Dermis microvascular lymphatic vessel endothelial cell (primary cell): ENCODE results near the gene FCN3. TPM values are rescaled to one million over a fixed set of nuclear protein-coding genes. Genes with fewer than 3 reads are reported as not detected.

Experiments
- DNase-seq, 2 donors: peaks; one replicate each; pipeline versions ENCODE4 v3.0.0 to v3.0.0-alpha.2; 2010; ENCODE audit warnings: low read depth in 2 of 2
- total RNA-seq: library from RNA; depleted of rRNA; stranded (reverse); fragments of >200 nt; gene quantifications from 2 replicates; pipeline ENCODE4 v1.2.1, GENCODE V29; 2014

Gene FCN3
- total RNA-seq, 1 donor from 2014 or later = not detected

- no peak for DNase-seq
Observed at GRCh38 chr1:27380224-27380623, 5.6 kb upstream of the FCN3 start.

GRCh38 chr1:27379564-27380122, 5.0 kb upstream of the FCN3 start:
- DNase-seq = no peak

GRCh38 chr1:27377760-27378495, 3.3 kb upstream of the FCN3 start:
- DNase-seq = no peak

GRCh38 chr1:27372808-27373690, 1.6 kb downstream of the FCN3 start:
- DNase-seq = no peak

- DNase-seq = no peak
Observed at GRCh38 chr1:27372022-27372807, 2.4 kb downstream of the FCN3 start.

GRCh38 chr1:27368869-27369582, 5.6 kb downstream of the FCN3 start:
- peak in 1 of 2 donors; percentile 23 for DNase-seq

GRCh38 chr1:27367160-27367650, 7.4 kb downstream of the FCN3 start:
- no peak for DNase-seq

GRCh38 chr1:27366411-27367159, 8.0 kb downstream of the FCN3 start, which contains the start of gene MAP3K6:
Gene MAP3K6, minus strand, starts transcription at chr1:27366961. Its CDS starts 364 bp downstream, at chr1:27366597.
- DNase-seq = peak; percentile 4 to 64

GRCh38 chr1:27366113-27366410, 8.6 kb downstream of the FCN3 start:
- DNase-seq = peak; percentile 35 to 82

- peak; percentile 47 to 86 for DNase-seq
Observed at GRCh38 chr1:27365372-27366112, 9.1 kb downstream of the FCN3 start.

GRCh38 chr1:27364696-27365371, 9.8 kb downstream of the FCN3 start:
- DNase-seq = no peak

- DNase-seq = no peak
Observed at GRCh38 chr1:27363766-27364695, 10.6 kb downstream of the FCN3 start.

GRCh38 chr1:27361553-27361952, 13.1 kb downstream of the FCN3 start:
- DNase-seq = no peak

GRCh38 chr1:27361044-27361402, 13.6 kb downstream of the FCN3 start:
- no peak for DNase-seq

GRCh38 chr1:27360159-27361043, 14.2 kb downstream of the FCN3 start:
- peak in 1 of 2 donors; percentile 19 for DNase-seq

GRCh38 chr1:27359822-27360158, 14.8 kb downstream of the FCN3 start:
- no peak for DNase-seq

GRCh38 chr1:27358928-27359313, 15.7 kb downstream of the FCN3 start:
- no peak for DNase-seq
